ENCODE results near the gene ARID1A.
A peak's percentile ranks its signal among the peaks of the same experiment; 100 is the strongest.
"Not testable (repeated sequence)": the region's sequence is repeated elsewhere in the genome, so short reads cannot be mapped to it uniquely, and the experiment has no call there.

The ARID1A gene

GRCh38 chr1:26695356-26696118, at the start of gene ARID1A:
ARID1A (plus strand) TSS chr1:26696015; CDS start chr1:26696404, 389 bp downstream.
- peak; percentile 86 to 97 (median 94) for DNase-seq
- intact Hi-C loops (cut with DNase I) = loop anchor here (2.0 to 10.0 kb wide), 2 partner anchors 91 to 539 kb away; partner anchors contain the start of genes PIGV and WDTC1

GRCh38 chr1:26664802-26665201, 31.0 kb upstream of the ARID1A start:
- intact Hi-C loops (cut with DNase I) = no loop called here
- DNase-seq = no peak

GRCh38 chr1:26666855-26667254, 29.0 kb upstream of the ARID1A start:
- intact Hi-C loops (cut with DNase I) = no loop called here
- DNase-seq = no peak

GRCh38 chr1:26668106-26668786, 27.6 kb upstream of the ARID1A start:
- intact Hi-C loops (cut with DNase I) = not testable (repeated sequence)

GRCh38 chr1:26677306-26678115, 18.3 kb upstream of the ARID1A start:
- intact Hi-C loops (cut with DNase I) = no loop called here
- peak; percentile 20 to 79 (median 46) for DNase-seq

More at GRCh38 chr1:26668106-26668786, 27.6 kb upstream of the ARID1A start:
- DNase-seq = not testable (repeated sequence)

GRCh38 chr1:26684763-26685508, 10.9 kb upstream of the ARID1A start:
- DNase-seq = no peak
- intact Hi-C loops (cut with DNase I) = no loop called here

- intact Hi-C loops (cut with DNase I) = no loop called here
- no peak for DNase-seq
These were observed 9.0 kb upstream of the ARID1A start for GRCh38 chr1:26686795-26687194.

- intact Hi-C loops (cut with DNase I) = no loop called here
These were observed 6.3 kb upstream of the ARID1A start for GRCh38 chr1:26689504-26689903.

GRCh38 chr1:26690157-26690556, 5.7 kb upstream of the ARID1A start:
- intact Hi-C loops (cut with DNase I) = loop anchor here (10.0 kb wide), 1 partner anchor 545 kb away; the partner anchor contains the start of gene WDTC1
- DNase-seq = peak in 1 of 42 donors; percentile 12

More at GRCh38 chr1:26689504-26689903, 6.3 kb upstream of the ARID1A start:
- no peak for DNase-seq

GRCh38 chr1:26690576-26691031, 5.2 kb upstream of the ARID1A start:
- intact Hi-C loops (cut with DNase I) = loop anchor here (10.0 kb wide), 1 partner anchor 544 kb away; the partner anchor contains the start of gene WDTC1
- DNase-seq = no peak

- intact Hi-C loops (cut with DNase I) = loop anchor here (10.0 kb wide), 1 partner anchor 542 kb away; the partner anchor contains the start of gene WDTC1
- peak; percentile 71 to 94 (median 87) for DNase-seq
These were observed 3.5 kb upstream of the ARID1A start for GRCh38 chr1:26692211-26692792.

GRCh38 chr1:26692793-26693490, 2.9 kb upstream of the ARID1A start:
- peak; percentile 86 to 97 (median 93) for DNase-seq
- intact Hi-C loops (cut with DNase I) = loop anchor here (10.0 kb wide), 1 partner anchor 542 kb away; the partner anchor contains the start of gene WDTC1

GRCh38 chr1:26693599-26694572, 1.9 kb upstream of the ARID1A start:
- intact Hi-C loops (cut with DNase I) = loop anchor here (2.0 to 10.0 kb wide), 2 partner anchors 93 to 541 kb away; partner anchors contain the start of genes PIGV and WDTC1
- peak in 2 of 42 donors; percentile 10 to 28 for DNase-seq

- no peak for DNase-seq
- intact Hi-C loops (cut with DNase I) = loop anchor here (2.0 to 10.0 kb wide), 2 partner anchors 92 to 540 kb away; partner anchors contain the start of genes PIGV and WDTC1
These were observed 1.0 kb upstream of the ARID1A start for GRCh38 chr1:26694638-26695355.

GRCh38 chr1:26696119-26696653, 371 bp downstream of the ARID1A start:
- intact Hi-C loops (cut with DNase I) = loop anchor here (10.0 kb wide), 1 partner anchor 539 kb away; the partner anchor contains the start of gene WDTC1
- DNase-seq = peak in 9 of 42 donors; percentile 16 to 71 (median 34)
